Uterus (tissue), 4 donors: ENCODE measurements around the gene GAS5. TPM values are rescaled to one million over a fixed set of nuclear protein-coding genes. Genes with fewer than 3 reads are reported as not detected.

ENCODE experiments used
- DNase-seq, 2 donors: peaks; one replicate each; pipeline ENCODE4 v3.0.0-alpha.2; 2019 to 2020
- H3K27ac ChIP-seq, 2 donors: fragments of 200-600 bp; sonication (generic); 1 replicate in 1 of 2; 2 replicates in 1 of 2; pipeline ENCODE4 v1.5.1; 2016 to 2018
- H3K27me3 ChIP-seq, 2 donors: fragments of 200-600 bp; sonication (generic); one replicate each; pipeline ENCODE4 v1.5.1; 2018 to 2019; ENCODE audit warnings: control low read depth in 1 of 2
- H3K36me3 ChIP-seq, 2 donors: fragments of 200-600 bp; sonication (generic); one replicate each; pipeline ENCODE4 v1.5.1; 2019; ENCODE audit warnings: control low read depth in 1 of 2
- H3K4me1 ChIP-seq, 2 donors: fragments of 200-600 bp; sonication (generic); one replicate each; pipeline ENCODE4 v1.5.1; 2018 to 2019; ENCODE audit warnings: control low read depth in 1 of 2
- H3K4me3 ChIP-seq, 2 donors: fragments of 200-600 bp; sonication (generic); 1 replicate in 1 of 2; 2 replicates in 1 of 2; pipeline ENCODE4 v1.5.1; 2018 to 2019; ENCODE audit warnings: mild to moderate bottlenecking in 1 of 2
- H3K9me3 ChIP-seq, 2 donors: fragments of 200-600 bp; sonication (generic); one replicate each; pipeline ENCODE4 v1.5.1; 2019; ENCODE audit warnings: control low read depth in 1 of 2
- CTCF ChIP-seq, 4 experiments: fragments of 200-600 bp in 2 of 4; fragments of 450-650 bp in 2 of 4; sonication (generic) in 2 of 4; IDR thresholded peaks; one replicate each; pipeline ENCODE4 v1.5.1; 2016 to 2019; ENCODE audit warnings: antibody characterized with exemption in 4 of 4, mild to moderate bottlenecking in 2 of 4, moderate library complexity in 1 of 4
- POLR2A ChIP-seq, 2 donors: fragments of 450-650 bp; IDR thresholded peaks; one replicate each; pipeline ENCODE4 v1.6.1; 2016; ENCODE audit warnings: antibody characterized with exemption in 2 of 2, mild to moderate bottlenecking in 1 of 2, moderate library complexity in 1 of 2
- intact Hi-C: fragments of 100-400 bp; cut with DNase I; formaldehyde crosslinking; loops from one replicate; pipeline ENCODE4 v1.15.1; 2023; ENCODE audit warnings: low total_unique reads
- total RNA-seq, 4 donors: library from RNA; depleted of rRNA in 3 of 4; stranded (reverse); fragments of >200 nt in 3 of 4; gene quantifications; one replicate each; pipeline versions ENCODE4 v1.1.0 to v1.2.4, GENCODE V29; 2014 to 2023
- donor health status: DM: yes; HTN: yes; CAD: no.

Gene GAS5
- total RNA-seq, 4 donors from 2014 or later = 566 to 2,222 (median 828) TPM

GRCh38 chr1:173913111-173913510 is 45.3 kb upstream of the GAS5 start:
- Histone ChIP-seq H3K4me1 (no peaks in the 10 kb centered on the region), H3K4me3 (no peak overlapping the region), H3K9me3 (no peaks in the 10 kb centered on the region), H3K27me3 (no peaks in the 10 kb centered on the region), H3K36me3 (no peaks in the 10 kb centered on the region), H3K27ac (no peak overlapping the region)
- intact Hi-C loops = no loop called here
- TF ChIP-seq CTCF (IDR thresholded peaks at IDR 0.05) = no peak
- TF ChIP-seq POLR2A (IDR thresholded peaks at IDR 0.05) = no peak
- no peak for DNase-seq

DNA sequence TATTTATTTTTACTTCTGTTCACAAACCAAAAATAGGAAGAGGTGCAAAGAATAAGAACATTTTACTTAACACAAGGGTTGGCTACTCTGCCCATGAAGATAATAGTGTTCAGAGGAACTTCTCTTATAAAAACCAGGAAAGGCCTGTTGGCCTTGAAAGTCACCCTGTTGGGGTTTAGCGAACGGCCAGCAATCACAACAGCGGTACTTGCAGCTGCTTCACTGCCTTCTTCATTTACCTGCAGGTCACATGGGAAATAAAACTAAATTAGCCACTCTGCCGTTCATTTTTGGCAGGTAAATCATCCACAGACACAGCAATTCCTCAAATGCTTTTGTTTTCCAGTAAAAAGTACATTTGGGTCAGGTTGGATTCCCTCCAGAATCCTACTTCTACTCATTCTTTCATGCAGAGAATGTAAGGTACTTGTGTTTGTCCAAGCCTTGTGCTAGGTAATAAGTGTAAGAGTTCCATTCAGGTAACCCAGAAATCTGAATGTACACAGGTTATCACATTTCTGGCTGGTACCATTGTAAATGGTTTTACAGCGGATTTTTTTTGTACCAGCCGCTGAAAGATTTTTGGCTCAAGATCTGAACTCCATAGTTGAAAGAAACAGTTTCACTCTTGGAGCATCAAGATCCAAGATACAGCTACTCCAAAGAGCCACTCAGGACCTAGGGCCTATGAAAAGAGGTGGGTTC is 36.2 kb upstream of the GAS5 start:
- DNase-seq = no peak
- no peaks in the 10 kb centered on the region for H3K4me1 ChIP-seq
- H3K27me3 ChIP-seq = no peaks in the 10 kb centered on the region
- TF ChIP-seq POLR2A (IDR thresholded peaks at IDR 0.05) (no peak), CTCF (IDR thresholded peaks at IDR 0.05) (no peak)
- no peak overlapping the region for H3K4me3 ChIP-seq
- no peaks in the 10 kb centered on the region for H3K9me3 ChIP-seq
- intact Hi-C loops = no loop called here
- no peaks in the 10 kb centered on the region for H3K36me3 ChIP-seq
- no peak overlapping the region for H3K27ac ChIP-seq

DNA sequence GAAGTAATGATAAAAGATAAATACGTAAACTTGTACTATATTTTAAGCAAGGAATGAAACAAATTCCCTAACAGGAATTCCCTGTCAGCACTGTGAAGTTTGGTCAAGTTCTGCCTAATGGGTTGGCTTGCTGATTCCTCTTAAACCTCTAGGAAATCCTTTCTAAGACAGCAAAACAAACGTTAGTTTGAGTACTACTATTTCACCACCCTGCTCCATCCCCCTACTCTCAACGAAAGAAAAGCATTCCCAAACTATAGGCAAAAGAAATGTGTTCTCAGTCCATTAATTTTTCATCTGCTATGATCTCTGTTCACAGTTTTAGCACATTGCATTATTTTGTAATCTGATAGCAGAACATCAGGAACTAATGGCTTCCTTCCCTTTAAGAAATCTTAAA is 33.2 kb upstream of the GAS5 start:
- Histone ChIP-seq H3K36me3 (no peaks in the 10 kb centered on the region), H3K4me1 (no peaks in the 10 kb centered on the region), H3K27ac (no peak overlapping the region), H3K9me3 (no peaks in the 10 kb centered on the region), H3K4me3 (no peak overlapping the region), H3K27me3 (no peaks in the 10 kb centered on the region)
- no peak for DNase-seq
- TF ChIP-seq POLR2A (IDR thresholded peaks at IDR 0.05) = no peak
- TF ChIP-seq CTCF (IDR thresholded peaks at IDR 0.05) = no peak
- intact Hi-C loops = no loop called here

- H3K4me1 ChIP-seq = no peaks in the 10 kb centered on the region
- no peaks in the 10 kb centered on the region for H3K36me3 ChIP-seq
- intact Hi-C loops = no loop called here
- no peak overlapping the region for H3K27ac ChIP-seq
- H3K27me3 ChIP-seq = no peaks in the 10 kb centered on the region
- no peaks in the 10 kb centered on the region for H3K9me3 ChIP-seq
- DNase-seq = no peak
- no peak for TF ChIP-seq CTCF (IDR thresholded peaks at IDR 0.05)
- no peak for TF ChIP-seq POLR2A (IDR thresholded peaks at IDR 0.05)
- H3K4me3 ChIP-seq = no peak overlapping the region
Observed at GRCh38 chr1:173900427-173900826, 32.6 kb upstream of the GAS5 start.

DNA sequence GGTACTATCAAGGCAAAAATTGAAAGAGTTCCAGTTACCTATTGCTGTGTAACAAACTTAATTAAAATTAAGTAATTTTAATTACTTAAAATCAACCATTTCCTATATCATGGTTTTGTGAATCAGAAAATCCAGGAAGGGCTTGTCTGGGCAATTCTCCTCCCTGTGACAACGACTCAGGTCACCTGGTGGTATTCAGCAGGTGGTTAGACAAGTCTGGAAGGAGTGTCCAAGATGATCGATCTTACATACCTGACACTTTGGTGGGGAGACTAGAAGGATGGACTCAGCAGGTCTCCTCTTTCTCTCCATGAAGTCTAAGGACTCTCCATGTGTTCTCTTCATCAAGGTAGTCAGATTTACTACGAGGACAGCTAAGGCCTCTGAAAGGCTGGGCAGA is 26.4 kb upstream of the GAS5 start:
- no peaks in the 10 kb centered on the region for H3K4me1 ChIP-seq
- no peaks in the 10 kb centered on the region for H3K27me3 ChIP-seq
- DNase-seq = no peak
- no peak for TF ChIP-seq POLR2A (IDR thresholded peaks at IDR 0.05)
- no peak for TF ChIP-seq CTCF (IDR thresholded peaks at IDR 0.05)
- no peak overlapping the region for H3K4me3 ChIP-seq
- H3K36me3 ChIP-seq = no peaks in the 10 kb centered on the region
- H3K9me3 ChIP-seq = no peaks in the 10 kb centered on the region
- intact Hi-C loops = no loop called here
- no peak overlapping the region for H3K27ac ChIP-seq
